Thymus (tissue), 11 donors: ENCODE data around the gene GSN. TPM values are rescaled to one million over a fixed set of nuclear protein-coding genes. Genes with fewer than 3 reads are reported as not detected.

Source experiments
- DNase-seq, 9 donors: peaks; one replicate each; pipeline ENCODE4 v3.0.0-alpha.2; 2013; ENCODE audit warnings: low spot score in 9 of 9, low read depth in 6 of 9, missing footprints in 1 of 9
- H3K27ac ChIP-seq, 2 donors: one replicate each; pipeline ENCODE4 v1.5.1; 2013; ENCODE audit warnings: control low read depth in 1 of 2, low read depth in 1 of 2, low read length in 1 of 2, mild to moderate bottlenecking in 1 of 2, moderate library complexity in 1 of 2
- H3K27me3 ChIP-seq, 2 donors: one replicate each; pipeline ENCODE4 v1.5.1; 2013; ENCODE audit warnings: low read length in 1 of 2; ENCODE audit not compliant: control insufficient read depth in 2 of 2, insufficient read depth in 1 of 2
- H3K36me3 ChIP-seq, 2 donors: one replicate each; pipeline ENCODE4 v1.5.1; 2013; ENCODE audit warnings: low read length in 1 of 2, mild to moderate bottlenecking in 1 of 2, moderate library complexity in 1 of 2; ENCODE audit not compliant: control insufficient read depth in 2 of 2, insufficient read depth in 2 of 2
- H3K4me1 ChIP-seq, 2 donors: one replicate each; pipeline ENCODE4 v1.5.1; 2013; ENCODE audit warnings: low read length in 2 of 2; ENCODE audit not compliant: control insufficient read depth in 2 of 2, insufficient read depth in 2 of 2
- H3K4me3 ChIP-seq, 2 donors: one replicate each; pipeline ENCODE4 v1.5.1; 2013; ENCODE audit warnings: low read length in 2 of 2, control low read depth in 1 of 2, mild to moderate bottlenecking in 1 of 2
- H3K9me3 ChIP-seq, 2 donors: one replicate each; pipeline ENCODE4 v1.5.1; 2013; ENCODE audit warnings: low read length in 1 of 2, mild to moderate bottlenecking in 1 of 2; ENCODE audit not compliant: control insufficient read depth in 2 of 2, insufficient read depth in 1 of 2
- WGBS: extraction: QIAGEN DNeasy Blood & Tissue Kit; methylation state at CpG from one replicate; pipeline ENCODE4 v1.1.7; 2013; 5-methylcytosine and 5-hydroxymethylcytosine counted together
- polyA plus RNA-seq: library from polyadenylated mRNA; stranded (reverse); fragments of 200-250 nt; gene quantifications from one replicate; pipeline ENCODE4 v1.2.3, GENCODE V29; 2013
- total RNA-seq: library from RNA; stranded (reverse); fragments of 120-200 nt; gene quantifications from one replicate; pipeline ENCODE4 v1.2.4, GENCODE V29; 2013
- donor health status: healthy.

Gene GSN
- total and polyA plus RNA-seq, 2 donors = 138 to 248 TPM

DNA sequence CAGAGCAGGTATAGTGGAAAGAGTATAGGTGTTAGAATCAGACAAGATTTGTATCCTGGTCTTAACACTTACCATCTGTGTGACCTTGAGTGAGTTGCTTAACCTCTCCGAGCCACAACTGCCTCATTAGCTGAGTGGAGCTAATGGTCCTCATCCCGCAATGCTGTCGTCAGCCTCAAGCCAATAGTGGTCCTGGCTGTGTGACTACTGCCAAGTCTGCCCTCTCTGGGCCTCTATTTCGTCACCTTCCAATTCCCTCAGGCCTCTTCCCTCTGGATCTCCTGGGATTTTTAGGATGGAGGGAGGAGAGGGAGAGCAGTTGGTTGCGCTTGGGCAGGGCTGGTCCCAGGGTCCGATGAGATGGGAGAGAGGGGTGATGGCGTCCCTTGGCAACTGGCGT is 60.5 kb downstream of the GSN start:
- WGBS = 85% methylated on average over 8 of the region's 8 CpGs
- peaks cover 0 to 13% of the 10 kb centered on the region in 2 donors for H3K36me3 ChIP-seq
- no peaks in the 10 kb centered on the region for H3K4me1 ChIP-seq
- no peak overlapping the region for H3K4me3 ChIP-seq
- no peaks in the 10 kb centered on the region for H3K27me3 ChIP-seq
- no peaks in the 10 kb centered on the region for H3K9me3 ChIP-seq
- no peak overlapping the region for H3K27ac ChIP-seq
- DNase-seq = no peak

DNA sequence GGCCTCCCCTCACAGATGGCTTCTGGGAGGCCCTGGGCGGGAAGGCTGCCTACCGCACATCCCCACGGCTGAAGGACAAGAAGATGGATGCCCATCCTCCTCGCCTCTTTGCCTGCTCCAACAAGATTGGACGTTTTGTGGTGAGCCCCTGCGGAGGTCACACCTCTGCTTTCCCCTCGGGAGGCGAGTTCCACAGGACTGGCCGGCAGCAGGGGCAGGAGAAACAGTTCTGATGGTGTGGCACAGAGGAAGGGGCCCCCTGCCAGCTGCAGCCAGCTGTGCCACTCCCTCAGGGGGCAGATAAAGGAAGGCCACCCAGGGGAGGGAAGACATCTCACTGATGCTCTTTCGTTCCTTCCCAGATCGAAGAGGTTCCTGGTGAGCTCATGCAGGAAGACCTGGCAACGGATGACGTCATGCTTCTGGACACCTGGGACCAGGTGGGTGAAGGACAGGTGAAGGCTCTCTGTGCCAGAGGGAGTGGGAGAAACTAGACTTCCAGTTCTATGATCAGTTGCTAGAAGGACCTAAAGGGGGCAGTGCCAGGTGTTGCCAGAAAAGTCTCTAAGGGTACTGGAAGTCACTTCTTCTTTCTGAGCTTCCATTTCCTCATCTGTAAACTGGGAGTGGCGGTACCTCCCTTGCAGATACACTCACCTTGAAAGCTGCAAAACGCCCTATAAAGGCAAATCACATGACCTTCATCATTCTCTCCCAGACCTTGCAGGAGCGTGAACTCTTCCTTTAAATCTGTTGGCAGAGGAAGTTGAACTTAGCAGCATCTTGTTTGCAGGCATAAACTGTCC is 61.1 kb downstream of the GSN start:
- 96% methylated on average over 16 of the region's 16 CpGs for WGBS
- H3K36me3 ChIP-seq = peaks cover 0 to 10% of the 10 kb centered on the region in 2 donors
- H3K27ac ChIP-seq = no peak overlapping the region
- H3K4me3 ChIP-seq = no peak overlapping the region
- no peaks in the 10 kb centered on the region for H3K4me1 ChIP-seq
- H3K27me3 ChIP-seq = no peaks in the 10 kb centered on the region
- no peak for DNase-seq
- H3K9me3 ChIP-seq = no peaks in the 10 kb centered on the region

DNA sequence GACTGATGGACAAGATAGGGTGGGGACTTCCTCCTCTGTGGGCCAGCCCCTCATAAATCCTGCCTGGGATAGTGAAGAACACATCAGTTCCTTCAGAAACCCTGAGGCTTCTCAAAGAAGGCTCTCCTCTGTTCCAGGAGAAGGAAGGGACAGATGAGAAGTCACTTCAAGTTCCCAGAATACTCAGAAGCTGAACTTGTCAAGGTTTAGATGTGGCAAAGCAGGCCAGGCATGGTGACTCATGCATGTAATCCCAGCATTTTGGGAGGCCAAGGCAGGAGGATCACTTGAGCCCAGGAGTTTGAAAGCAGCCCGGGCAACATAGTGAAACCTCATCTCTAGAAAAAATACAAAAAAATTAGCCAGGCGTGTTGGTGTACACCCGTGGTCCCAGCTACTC is 63.6 kb downstream of the GSN start:
- DNase-seq = no peak
- Histone ChIP-seq H3K27ac (no peak overlapping the region), H3K36me3 (peaks cover 0 to 4% of the 10 kb centered on the region in 2 donors), H3K9me3 (no peaks in the 10 kb centered on the region), H3K27me3 (no peaks in the 10 kb centered on the region), H3K4me1 (no peaks in the 10 kb centered on the region), H3K4me3 (no peak overlapping the region)
- 93% methylated on average over 3 of the region's 3 CpGs for WGBS

DNA sequence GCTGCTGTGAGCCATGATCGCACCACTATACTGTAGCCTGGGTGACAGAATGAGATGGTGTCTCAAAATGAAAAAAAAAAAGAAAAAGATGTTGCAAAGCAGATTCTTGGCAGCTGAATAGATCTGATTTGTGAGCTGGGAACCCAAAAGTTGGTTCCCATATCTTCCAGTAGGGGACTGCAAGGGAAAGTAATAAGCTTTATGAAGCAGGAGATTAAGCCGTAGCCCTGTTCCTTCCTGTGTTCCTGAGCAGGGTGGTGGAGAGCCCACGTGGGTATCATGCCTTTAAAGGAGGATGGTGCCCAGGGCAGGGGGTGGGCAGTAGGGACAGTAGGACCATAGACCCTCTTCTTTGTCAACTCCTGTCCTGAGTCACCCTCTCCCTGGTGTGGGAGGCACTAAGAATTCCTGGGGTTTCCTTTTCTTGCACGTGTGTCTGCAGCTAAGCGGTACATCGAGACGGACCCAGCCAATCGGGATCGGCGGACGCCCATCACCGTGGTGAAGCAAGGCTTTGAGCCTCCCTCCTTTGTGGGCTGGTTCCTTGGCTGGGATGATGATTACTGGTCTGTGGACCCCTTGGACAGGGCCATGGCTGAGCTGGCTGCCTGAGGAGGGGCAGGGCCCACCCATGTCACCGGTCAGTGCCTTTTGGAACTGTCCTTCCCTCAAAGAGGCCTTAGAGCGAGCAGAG is 64.2 kb downstream of the GSN start:
- no peak for DNase-seq
- no peaks in the 10 kb centered on the region for H3K4me1 ChIP-seq
- H3K9me3 ChIP-seq = no peaks in the 10 kb centered on the region
- H3K36me3 ChIP-seq = peaks cover 0 to 4% of the 10 kb centered on the region in 2 donors
- no peak overlapping the region for H3K27ac ChIP-seq
- H3K27me3 ChIP-seq = no peaks in the 10 kb centered on the region
- whole genome bisulfite sequencing = 93% methylated on average over 14 of the region's 14 CpGs
- no peak overlapping the region for H3K4me3 ChIP-seq

DNA sequence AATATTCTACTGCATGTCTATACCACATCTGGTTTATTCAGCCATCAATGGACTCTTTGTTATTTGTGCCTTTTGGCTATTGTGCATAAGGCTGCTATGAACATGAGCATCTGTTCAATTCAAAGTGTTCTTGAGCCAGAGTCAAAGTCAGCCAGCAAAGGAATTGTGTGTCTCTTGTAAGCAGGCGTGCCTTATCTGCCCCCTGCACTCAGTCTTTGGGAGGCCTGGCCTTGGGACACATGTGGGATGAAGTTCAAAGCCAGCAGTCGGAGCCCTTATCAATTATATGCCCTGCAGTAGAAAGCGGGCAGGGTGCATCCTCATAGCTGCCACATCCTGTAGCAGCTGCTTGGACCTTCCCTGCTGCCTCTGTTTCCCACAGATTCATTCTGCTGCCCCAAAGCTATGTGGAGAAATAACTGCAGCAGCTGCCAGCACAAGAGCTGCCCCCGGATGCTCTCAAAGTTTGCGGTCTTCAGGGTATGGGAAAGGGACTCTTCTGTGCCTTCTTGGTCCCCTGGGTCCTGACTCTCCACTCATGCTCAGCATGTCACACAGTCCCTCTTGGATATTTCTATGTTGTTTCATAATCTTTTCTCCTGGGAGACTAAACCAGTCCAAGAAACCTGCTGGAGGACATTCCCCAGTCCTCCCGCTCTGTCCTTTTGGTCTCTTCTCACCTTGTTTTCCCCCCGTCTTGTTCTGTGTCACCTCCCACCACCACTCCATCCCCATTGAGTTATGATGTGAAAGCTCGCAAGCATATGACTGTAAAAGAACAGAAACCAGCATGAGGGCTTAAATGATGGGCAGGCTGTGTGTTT is 66.2 kb downstream of the GSN start:
- no peak overlapping the region for H3K4me3 ChIP-seq
- no peaks in the 10 kb centered on the region for H3K9me3 ChIP-seq
- DNase-seq = no peak
- peaks cover 0 to 4% of the 10 kb centered on the region in 2 donors for H3K36me3 ChIP-seq
- H3K27me3 ChIP-seq = no peaks in the 10 kb centered on the region
- no peaks in the 10 kb centered on the region for H3K4me1 ChIP-seq
- WGBS = 97% methylated on average over 8 of the region's 8 CpGs
- no peak overlapping the region for H3K27ac ChIP-seq

DNA sequence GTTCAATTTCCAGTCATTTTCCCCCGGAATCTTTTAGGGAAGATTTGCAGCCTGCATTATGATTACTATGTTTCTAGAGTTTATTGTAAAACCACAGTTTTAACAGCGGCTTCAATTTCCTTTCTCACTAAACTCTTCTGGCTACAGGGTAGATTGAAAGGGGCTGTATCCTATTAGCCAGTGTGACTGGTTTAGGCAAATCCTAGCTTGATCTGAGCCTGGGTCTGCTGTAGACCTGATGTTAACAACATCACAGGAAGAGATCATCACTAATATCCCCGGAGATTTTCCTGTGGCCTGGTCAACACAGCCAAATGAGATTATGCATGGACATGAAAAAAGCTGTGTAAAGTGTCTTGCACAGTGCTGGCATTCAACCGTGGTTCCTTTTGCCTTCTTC is 68.7 kb downstream of the GSN start:
- DNase-seq = no peak
- Histone ChIP-seq H3K27ac (no peak overlapping the region), H3K9me3 (no peaks in the 10 kb centered on the region), H3K4me1 (no peaks in the 10 kb centered on the region), H3K36me3 (no peaks in the 10 kb centered on the region), H3K4me3 (no peak overlapping the region), H3K27me3 (no peaks in the 10 kb centered on the region)
- 97% methylated on average over 4 of the region's 4 CpGs for WGBS

DNA sequence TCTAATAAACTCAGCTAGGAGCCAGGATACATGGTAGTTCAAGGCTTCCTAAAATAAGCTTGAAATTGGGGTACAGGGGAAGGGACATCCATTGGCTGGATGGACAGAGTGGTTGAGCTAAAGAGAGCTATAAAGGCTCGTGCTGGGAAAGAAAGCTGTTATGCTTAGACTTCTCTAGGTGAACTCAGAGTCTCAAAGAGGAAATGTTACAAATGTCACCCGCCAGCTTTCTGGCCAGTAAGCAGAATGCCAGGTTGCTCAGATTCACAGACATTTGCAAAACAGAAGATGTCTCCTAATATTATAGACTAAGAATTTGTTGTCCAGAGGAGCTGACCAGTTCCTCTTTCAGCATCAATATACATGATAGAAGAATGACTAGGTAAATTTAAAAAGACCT is 71.5 kb downstream of the GSN start:
- WGBS = 97% methylated on average over 2 of the region's 2 CpGs
- H3K27ac ChIP-seq = no peak overlapping the region
- DNase-seq = no peak
- H3K4me3 ChIP-seq = no peak overlapping the region
- H3K36me3 ChIP-seq = peaks cover 0 to 2% of the 10 kb centered on the region in 2 donors
- no peaks in the 10 kb centered on the region for H3K27me3 ChIP-seq
- peaks cover 0 to 3% of the 10 kb centered on the region in 2 donors for H3K4me1 ChIP-seq
- no peaks in the 10 kb centered on the region for H3K9me3 ChIP-seq

DNA sequence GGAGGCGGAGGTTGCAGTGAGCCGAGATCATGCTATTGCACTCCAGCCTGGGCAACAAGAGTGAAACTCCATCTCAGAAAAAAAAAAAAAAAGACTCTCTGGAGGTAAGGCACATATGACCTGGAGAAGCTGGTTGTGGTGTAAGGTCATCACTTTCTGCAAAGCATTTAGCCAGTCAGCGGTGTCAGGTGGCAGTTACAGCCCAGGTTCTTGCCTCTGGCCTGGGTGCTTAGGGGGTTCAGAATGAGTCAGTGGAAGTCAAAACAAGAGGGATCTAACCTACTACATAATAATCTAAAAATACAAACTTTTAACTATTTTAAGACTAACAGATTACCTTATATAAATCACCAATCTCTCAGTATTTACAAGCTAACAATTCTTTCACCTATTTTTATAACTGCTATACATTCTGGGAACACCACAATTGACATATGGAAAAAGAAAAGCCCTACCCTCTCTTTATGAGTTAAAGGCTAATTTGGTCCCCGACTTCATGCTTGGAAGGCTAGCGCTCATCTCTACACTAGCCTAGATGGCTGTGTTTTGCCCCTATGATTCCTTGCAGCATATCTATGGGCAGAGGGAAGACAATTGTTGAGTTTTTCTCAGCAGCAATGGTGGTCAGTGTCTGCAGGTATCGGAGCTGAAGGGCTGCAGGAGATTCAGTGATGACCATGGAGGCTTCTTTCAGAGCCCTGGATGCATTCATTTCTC is 72.9 kb downstream of the GSN start:
- Histone ChIP-seq H3K4me3 (no peak overlapping the region), H3K9me3 (no peaks in the 10 kb centered on the region), H3K27ac (no peak overlapping the region), H3K4me1 (peaks cover 0 to 3% of the 10 kb centered on the region in 2 donors), H3K36me3 (peaks cover 0 to 2% of the 10 kb centered on the region in 2 donors), H3K27me3 (no peaks in the 10 kb centered on the region)
- 99% methylated on average over 6 of the region's 6 CpGs for WGBS
- DNase-seq = no peak
